HepG2 (cell line): ENCODE results near the gene PPOX. TPM values are rescaled to one million over a fixed set of nuclear protein-coding genes. Genes with fewer than 3 reads are reported as not detected.

ENCODE experiments used
- ARHGAP35 ChIP-seq: sonication (generic); formaldehyde crosslinking; IDR thresholded peaks from 2 replicates; pipeline ENCODE4 v1.9.0; 2022; ENCODE audit warnings: mild to moderate bottlenecking, inconsistent platforms, moderate library complexity, missing genetic modification reagents, borderline replicate concordance
- BRCA1 ChIP-seq: sonication (generic); formaldehyde crosslinking; IDR thresholded peaks from 2 replicates; pipeline ENCODE4 v1.4.0; 2020; ENCODE audit warnings: missing genetic modification reagents
- CSRNP1 ChIP-seq: sonication (generic); formaldehyde crosslinking; IDR thresholded peaks from 2 replicates; pipeline ENCODE4 v1.8.1; 2023; ENCODE audit warnings: mild to moderate bottlenecking, missing genetic modification reagents
- HNF4A ChIP-seq: sonication (generic); formaldehyde crosslinking; IDR thresholded peaks from 2 replicates; pipeline ENCODE4 v1.4.0; 2020; ENCODE audit warnings: missing genetic modification reagents
- KDM2A ChIP-seq: sonication (generic); formaldehyde crosslinking; IDR thresholded peaks from 2 replicates; pipeline ENCODE4 v1.4.0; 2020; ENCODE audit warnings: low read depth, missing genetic modification reagents, borderline replicate concordance
- NBN ChIP-seq: fragments of 450-650 bp; conservative IDR thresholded peaks from 2 replicates; pipeline ENCODE4 v1.6.1; 2017
- NCOA1 ChIP-seq: sonication (generic); formaldehyde crosslinking; IDR thresholded peaks from 2 replicates; pipeline ENCODE4 v1.9.0; 2021; ENCODE audit warnings: missing genetic modification reagents
- NCOA2 ChIP-seq: sonication (generic); formaldehyde crosslinking; IDR thresholded peaks from 2 replicates; pipeline ENCODE4 v1.8.0; 2022; ENCODE audit warnings: inconsistent platforms
- NFIC ChIP-seq: IDR thresholded peaks from 2 replicates; pipeline ENCODE4 v1.6.1; 2012; ENCODE audit warnings: mild to moderate bottlenecking, low read length, inconsistent platforms
- NR2C2 ChIP-seq: sonication (generic); formaldehyde crosslinking; IDR thresholded peaks from 2 replicates; pipeline ENCODE4 v1.4.0; 2020; ENCODE audit warnings: missing genetic modification reagents, mild to moderate bottlenecking, moderate library complexity, borderline replicate concordance
- NR2F2 ChIP-seq: IDR thresholded peaks from 2 replicates; pipeline ENCODE4 v1.6.1; 2012; ENCODE audit warnings: low read depth, inconsistent platforms, borderline replicate concordance
- SMAD9 ChIP-seq: sonication (generic); formaldehyde crosslinking; IDR thresholded peaks from 2 replicates; pipeline ENCODE4 v1.5.1; 2020; ENCODE audit warnings: mild to moderate bottlenecking, missing genetic modification reagents
- SMARCC2 ChIP-seq: fragments of 450-650 bp; IDR thresholded peaks from 2 replicates; pipeline ENCODE4 v1.6.1; 2017; ENCODE audit warnings: antibody characterized with exemption, mild to moderate bottlenecking
- THYN1 ChIP-seq: sonication (generic); formaldehyde crosslinking; IDR thresholded peaks from 2 replicates; pipeline ENCODE4 v1.8.1; 2023; ENCODE audit warnings: low read depth, mild to moderate bottlenecking, moderate library complexity, missing genetic modification reagents, borderline replicate concordance
- XBP1 ChIP-seq: sonication (generic); formaldehyde crosslinking; IDR thresholded peaks from 2 replicates; pipeline ENCODE4 v1.5.0; 2020; ENCODE audit warnings: missing genetic modification reagents
- ZFP36L2 ChIP-seq: sonication (generic); formaldehyde crosslinking; IDR thresholded peaks from 2 replicates; pipeline ENCODE4 v1.4.0; 2020; ENCODE audit warnings: missing genetic modification reagents
- ZNF441 ChIP-seq: sonication (generic); formaldehyde crosslinking; IDR thresholded peaks from 2 replicates; pipeline ENCODE4 v1.7.0; 2021; ENCODE audit warnings: missing genetic modification reagents, borderline replicate concordance
- ZNF468 ChIP-seq: sonication (generic); formaldehyde crosslinking; IDR thresholded peaks from 2 replicates; pipeline ENCODE4 v1.8.0; 2022; ENCODE audit warnings: mild to moderate bottlenecking, moderate library complexity, missing genetic modification reagents
- ZNF570 ChIP-seq: sonication (generic); formaldehyde crosslinking; IDR thresholded peaks from 2 replicates; pipeline ENCODE4 v1.4.0; 2020; ENCODE audit warnings: mild to moderate bottlenecking, missing genetic modification reagents, borderline replicate concordance
- ZNF616 ChIP-seq: sonication (generic); formaldehyde crosslinking; IDR thresholded peaks from 2 replicates; pipeline ENCODE4 v1.5.0; 2020; ENCODE audit warnings: low read depth, mild to moderate bottlenecking, missing genetic modification reagents
- ZNF737 ChIP-seq: sonication (generic); formaldehyde crosslinking; IDR thresholded peaks from 2 replicates; pipeline ENCODE4 v1.5.0; 2020; ENCODE audit warnings: missing genetic modification reagents, mild to moderate bottlenecking, borderline replicate concordance
- ZNF776 ChIP-seq: sonication (generic); formaldehyde crosslinking; IDR thresholded peaks from 2 replicates; pipeline ENCODE4 v1.4.0; 2020; ENCODE audit warnings: mild to moderate bottlenecking, missing genetic modification reagents
- ZNF83 ChIP-seq: sonication (generic); formaldehyde crosslinking; IDR thresholded peaks from 2 replicates; pipeline ENCODE4 v1.4.0; 2020; ENCODE audit warnings: missing genetic modification reagents, mild to moderate bottlenecking, borderline replicate concordance
- polyA plus RNA-seq, 8 experiments: library from polyadenylated mRNA; depleted of rRNA in 3 of 8; stranded (reverse) in 7 of 8; unstranded in 1 of 8; fragments of >200 nt; fragmentation: Illumina TruSeq in 4 of 8; extraction: Trizol in 4 of 8; gene quantifications; 2 replicates each; pipeline versions ENCODE4 v1.2.1 to v1.2.3, GENCODE V29; 2011 to 2016; ENCODE audit warnings: low read depth in 4 of 8, missing spikeins in 1 of 8, mixed read lengths in 1 of 8; ENCODE audit not compliant: insufficient read depth in 1 of 8
- total RNA-seq, 5 experiments: library from RNA; depleted of rRNA; stranded (reverse); fragments of >200 nt; fragmentation: Illumina TruSeq; extraction: Trizol; gene quantifications; 2 replicates each; pipeline ENCODE4 v1.2.3, GENCODE V29; 2016; ENCODE audit warnings: low read depth in 1 of 5
- TF ChIP-seq, protein P1 (sequence below): sonication (generic); formaldehyde crosslinking; conservative IDR thresholded peaks from 2 replicates; pipeline ENCODE4 v1.4.0; 2020; ENCODE audit warnings: missing genetic modification reagents
- TF ChIP-seq, protein P2 (sequence below): sonication (generic); formaldehyde crosslinking; IDR thresholded peaks from 2 replicates; pipeline ENCODE4 v1.5.0; 2020; ENCODE audit warnings: missing genetic modification reagents
- TF ChIP-seq, protein P3 (sequence below): sonication (generic); formaldehyde crosslinking; IDR thresholded peaks from 2 replicates; pipeline ENCODE4 v1.5.1; 2020; ENCODE audit warnings: missing genetic modification reagents, mild to moderate bottlenecking, borderline replicate concordance

The PPOX gene
- total and polyA plus RNA-seq, 2 of the 13 experiments (the other 11 are each of a cell fraction or from before 2014, with no cell fraction given), result 15.5 to 27.7 TPM

DNA sequence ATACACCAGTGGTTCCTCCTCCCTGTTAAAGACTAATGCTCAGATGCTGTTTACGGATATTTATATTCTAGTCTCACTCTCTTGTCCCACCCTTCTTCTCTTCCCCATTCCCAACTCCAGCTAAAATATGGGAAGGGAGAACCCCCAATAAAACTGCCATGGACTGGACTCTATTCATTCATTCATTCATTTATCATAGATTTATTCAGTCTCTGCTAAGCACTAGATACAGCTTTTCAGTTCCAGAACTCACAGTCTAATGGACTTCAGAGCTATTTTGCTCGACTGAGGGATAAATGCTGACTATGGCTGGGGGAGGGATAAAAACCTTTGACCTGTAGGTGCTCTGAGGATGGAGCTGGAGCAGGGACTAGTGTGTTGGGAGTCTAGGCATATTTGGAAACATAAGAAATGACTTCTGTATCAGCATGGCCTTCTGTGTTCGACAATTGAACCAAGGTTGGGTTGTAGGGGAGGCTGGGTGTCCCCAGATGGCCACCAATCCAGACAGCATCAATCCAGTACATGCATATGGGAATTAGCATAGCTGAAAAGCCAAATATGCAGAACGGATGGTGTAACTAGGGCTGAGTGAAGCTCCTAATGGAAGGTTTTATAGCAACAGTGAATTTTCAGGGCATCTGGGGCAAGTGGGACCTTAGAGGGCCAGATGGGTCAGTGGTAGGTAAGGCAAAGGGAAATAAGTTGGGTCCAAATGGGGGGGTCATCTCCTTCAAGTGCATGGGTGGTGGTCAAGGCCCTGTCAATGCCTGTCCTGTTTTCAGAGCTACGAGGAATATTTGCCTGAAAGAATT, 53.1 kb downstream of the PPOX start (continued):
- no peak for TF ChIP-seq ZNF441
- no peak for TF ChIP-seq ZNF83 (CRISPR knock-in tag)
- TF ChIP-seq THYN1 (CRISPR knock-in tag), result no peak
- TF ChIP-seq, protein P1, sequence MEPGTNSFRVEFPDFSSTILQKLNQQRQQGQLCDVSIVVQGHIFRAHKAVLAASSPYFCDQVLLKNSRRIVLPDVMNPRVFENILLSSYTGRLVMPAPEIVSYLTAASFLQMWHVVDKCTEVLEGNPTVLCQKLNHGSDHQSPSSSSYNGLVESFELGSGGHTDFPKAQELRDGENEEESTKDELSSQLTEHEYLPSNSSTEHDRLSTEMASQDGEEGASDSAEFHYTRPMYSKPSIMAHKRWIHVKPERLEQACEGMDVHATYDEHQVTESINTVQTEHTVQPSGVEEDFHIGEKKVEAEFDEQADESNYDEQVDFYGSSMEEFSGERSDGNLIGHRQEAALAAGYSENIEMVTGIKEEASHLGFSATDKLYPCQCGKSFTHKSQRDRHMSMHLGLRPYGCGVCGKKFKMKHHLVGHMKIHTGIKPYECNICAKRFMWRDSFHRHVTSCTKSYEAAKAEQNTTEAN (CRISPR knock-in tag), result no peak
- no peak for TF ChIP-seq XBP1 (CRISPR knock-in tag)
- TF ChIP-seq ZNF570 (CRISPR knock-in tag), result no peak
- TF ChIP-seq NCOA1, result 0 out of 2 replicates have a peak, but pooled peaks have one; percentile 9
- TF ChIP-seq ZFP36L2 (CRISPR knock-in tag), result no peak
- TF ChIP-seq, protein P2, sequence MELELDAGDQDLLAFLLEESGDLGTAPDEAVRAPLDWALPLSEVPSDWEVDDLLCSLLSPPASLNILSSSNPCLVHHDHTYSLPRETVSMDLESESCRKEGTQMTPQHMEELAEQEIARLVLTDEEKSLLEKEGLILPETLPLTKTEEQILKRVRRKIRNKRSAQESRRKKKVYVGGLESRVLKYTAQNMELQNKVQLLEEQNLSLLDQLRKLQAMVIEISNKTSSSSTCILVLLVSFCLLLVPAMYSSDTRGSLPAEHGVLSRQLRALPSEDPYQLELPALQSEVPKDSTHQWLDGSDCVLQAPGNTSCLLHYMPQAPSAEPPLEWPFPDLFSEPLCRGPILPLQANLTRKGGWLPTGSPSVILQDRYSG, result no peak
- no peak for TF ChIP-seq ARHGAP35
- TF ChIP-seq ZNF776 (CRISPR knock-in tag), result no peak; the same call in 1 of the 2 replicates
- no peak for TF ChIP-seq NFIC
- no peak for TF ChIP-seq CSRNP1 (CRISPR knock-in tag)
- no peak for TF ChIP-seq SMAD9
- TF ChIP-seq BRCA1 (CRISPR knock-in tag), result peak; percentile 72
- TF ChIP-seq, protein P3, sequence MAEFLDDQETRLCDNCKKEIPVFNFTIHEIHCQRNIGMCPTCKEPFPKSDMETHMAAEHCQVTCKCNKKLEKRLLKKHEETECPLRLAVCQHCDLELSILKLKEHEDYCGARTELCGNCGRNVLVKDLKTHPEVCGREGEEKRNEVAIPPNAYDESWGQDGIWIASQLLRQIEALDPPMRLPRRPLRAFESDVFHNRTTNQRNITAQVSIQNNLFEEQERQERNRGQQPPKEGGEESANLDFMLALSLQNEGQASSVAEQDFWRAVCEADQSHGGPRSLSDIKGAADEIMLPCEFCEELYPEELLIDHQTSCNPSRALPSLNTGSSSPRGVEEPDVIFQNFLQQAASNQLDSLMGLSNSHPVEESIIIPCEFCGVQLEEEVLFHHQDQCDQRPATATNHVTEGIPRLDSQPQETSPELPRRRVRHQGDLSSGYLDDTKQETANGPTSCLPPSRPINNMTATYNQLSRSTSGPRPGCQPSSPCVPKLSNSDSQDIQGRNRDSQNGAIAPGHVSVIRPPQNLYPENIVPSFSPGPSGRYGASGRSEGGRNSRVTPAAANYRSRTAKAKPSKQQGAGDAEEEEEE (CRISPR knock-in tag), result 0 out of 2 replicates have a peak, but pooled peaks have one; percentile 12
- TF ChIP-seq NBN, result no peak
- no peak for TF ChIP-seq ZNF616 (CRISPR knock-in tag)
- no peak for TF ChIP-seq NR2F2
- no peak for TF ChIP-seq SMARCC2
- TF ChIP-seq ZNF468 (CRISPR knock-in tag), result no peak
- 0 out of 2 replicates have a peak, but pooled peaks have one; percentile 33 for TF ChIP-seq KDM2A (CRISPR knock-in tag)
- no peak for TF ChIP-seq ZNF737 (CRISPR knock-in tag)
- TF ChIP-seq NCOA2 (CRISPR knock-in tag), result no peak
- peak; percentile 31; the same call in 1 of the 2 replicates for TF ChIP-seq HNF4A (CRISPR knock-in tag)
- 0 out of 2 replicates have a peak, but pooled peaks have one; percentile 7 for TF ChIP-seq NR2C2 (CRISPR knock-in tag)
